NCI-H69 (cell line): Measurements from ENCODE around the gene RYK.
"Not testable (repeated sequence)": the region's sequence is repeated elsewhere in the genome, so short reads cannot be mapped to it uniquely, and the experiment has no call there.

Experiments
- DNase-seq: peaks from one replicate; lab custom pipeline; 2025; lab: John Stamatoyannopoulos, UW

The RYK gene

GRCh38 chr3:134253475-134254226, 3.0 kb upstream of the RYK start:
- DNase-seq = no peak

DNA sequence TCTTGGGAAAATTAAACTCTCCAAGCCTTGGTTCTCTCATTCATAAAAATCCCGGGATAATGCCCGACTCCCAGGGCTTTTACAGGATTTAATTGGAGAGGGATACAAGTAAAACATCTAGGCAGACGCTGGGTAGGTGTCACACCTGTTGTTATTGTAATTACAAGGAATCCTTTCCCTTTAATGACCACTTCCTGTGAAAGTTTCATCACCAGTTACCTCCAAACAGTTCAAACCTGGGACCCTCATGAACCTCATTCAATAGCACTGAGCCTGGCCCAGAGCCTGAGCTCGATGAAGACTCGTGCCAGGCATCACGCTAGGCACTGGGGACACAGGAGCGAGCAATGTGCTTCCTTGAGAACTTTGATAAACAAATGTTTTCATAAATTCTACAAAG, 2.1 kb upstream of the RYK start:
- DNase-seq = peak; percentile 14

GRCh38 chr3:134251731-134252391, 1.2 kb upstream of the RYK start:
- no peak for DNase-seq

- peak; percentile 67 for DNase-seq
Observed at GRCh38 chr3:134249935-134250716, 533 bp downstream of the RYK start.

- no peak for DNase-seq
Observed at GRCh38 chr3:134249296-134249841, 1.3 kb downstream of the RYK start.

DNA sequence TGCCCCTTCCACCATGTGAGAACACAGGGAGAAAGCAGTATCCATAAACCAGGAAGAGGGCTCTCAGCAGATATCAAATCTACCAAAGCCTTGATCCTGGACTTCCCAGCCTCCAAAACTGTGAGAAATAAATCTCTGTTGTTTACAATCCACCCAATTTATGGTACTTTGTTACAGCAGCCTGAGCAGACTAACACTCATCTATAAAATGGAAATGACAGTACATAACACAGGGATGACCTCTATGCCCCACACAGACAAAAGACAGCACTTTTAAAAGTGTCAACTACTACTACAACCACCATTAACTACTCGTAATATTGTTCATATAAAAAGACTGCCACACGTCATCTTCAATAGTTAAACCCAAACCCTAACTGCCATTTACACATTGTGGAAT, 5.7 kb downstream of the RYK start:
- no peak for DNase-seq

DNA sequence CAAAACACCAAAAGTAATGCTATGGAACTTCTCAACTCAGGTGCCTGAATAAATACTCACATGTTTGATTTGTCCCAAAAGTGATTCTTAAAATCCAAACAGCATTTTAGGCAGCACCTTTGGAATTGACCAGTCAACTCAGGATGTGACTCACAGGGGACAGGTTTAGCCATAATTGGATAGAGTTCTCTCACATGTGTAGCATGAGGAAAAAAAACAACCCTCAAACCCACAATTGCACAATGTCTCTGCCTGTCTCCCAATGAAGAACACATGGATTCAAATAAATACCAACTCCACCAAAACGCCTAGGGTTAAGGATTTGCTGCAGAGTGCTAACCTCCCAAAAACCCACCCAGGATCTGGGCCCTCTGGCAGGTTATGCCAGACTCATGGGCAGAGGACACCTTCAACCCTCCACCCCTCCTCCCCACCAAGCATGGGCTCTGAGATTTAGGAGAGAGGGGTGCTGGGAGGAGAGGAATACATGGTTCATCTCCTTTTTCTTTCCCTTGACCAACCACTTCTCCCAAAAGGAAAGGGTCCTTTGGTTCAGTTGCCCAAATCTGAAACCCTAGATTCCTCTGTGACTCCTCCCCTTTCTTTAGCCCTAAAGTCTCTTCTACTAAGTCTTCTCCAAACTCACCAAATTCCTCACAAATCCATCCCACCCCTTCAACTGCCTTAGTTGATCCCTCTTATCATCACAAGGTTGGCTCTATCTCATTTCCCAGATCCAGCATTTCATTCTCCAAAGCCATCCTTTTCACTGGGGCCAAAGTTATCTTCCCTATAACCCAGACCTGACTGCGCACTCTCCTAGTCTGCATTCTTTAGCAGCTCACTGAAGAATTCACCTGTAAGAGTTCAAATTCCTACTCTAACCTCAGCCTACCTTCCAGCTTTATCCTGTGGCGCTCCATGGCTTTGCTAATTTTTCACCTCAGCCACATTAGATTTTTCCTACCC, 7.7 kb downstream of the RYK start:
- no peak for DNase-seq

DNA sequence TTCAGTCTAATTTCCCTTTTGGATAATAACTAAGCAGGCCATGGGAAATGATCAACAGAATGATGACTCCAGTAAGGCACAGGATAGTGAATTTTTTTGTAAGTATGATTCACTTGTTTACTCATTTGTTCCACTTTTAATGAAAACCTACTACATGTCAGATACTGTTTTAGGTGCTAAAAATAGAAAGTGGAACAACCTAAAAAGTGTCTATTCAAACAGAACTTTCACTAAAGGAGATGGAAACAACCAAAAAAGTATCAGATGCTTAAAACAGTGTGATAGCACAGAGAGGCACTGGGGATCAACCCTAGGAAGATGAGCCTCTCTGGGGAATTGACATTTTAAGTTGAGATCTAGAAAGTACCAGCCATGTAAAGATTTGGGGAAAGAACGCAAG, 11.1 kb downstream of the RYK start:
- DNase-seq = no peak

DNA sequence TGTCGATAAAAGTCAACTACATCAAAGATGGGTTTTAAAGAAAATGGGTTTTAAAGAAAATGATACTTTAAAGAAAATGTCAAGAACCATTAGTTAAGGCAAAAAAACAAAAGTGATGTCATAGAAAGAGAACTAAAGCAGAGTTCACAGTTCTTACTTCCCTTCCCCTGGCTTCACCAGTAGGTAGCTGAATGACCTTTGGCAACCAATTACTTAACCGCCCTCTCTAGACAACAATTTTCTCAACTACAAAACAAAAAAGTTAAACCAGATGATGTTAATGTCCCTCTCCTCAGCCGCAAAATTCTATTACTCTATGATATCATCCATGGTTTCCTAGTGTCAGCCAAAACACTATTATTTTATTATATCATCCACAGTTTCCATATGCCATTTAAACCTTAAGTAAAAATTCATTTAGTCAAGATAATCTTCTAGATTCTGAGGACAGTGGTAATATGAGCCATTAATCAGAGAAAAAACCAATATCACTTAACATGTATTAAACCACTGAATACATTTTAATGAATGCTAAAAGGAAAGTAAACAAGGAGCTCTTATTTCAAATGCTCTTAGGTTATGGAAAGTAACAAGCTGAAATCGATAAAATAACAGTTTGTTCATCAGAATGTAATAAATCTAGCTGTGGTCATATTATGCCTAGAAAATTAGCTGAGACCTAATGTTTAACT, 13.1 kb downstream of the RYK start:
- peak; percentile 1 for DNase-seq

GRCh38 chr3:134236505-134237170, 14.0 kb downstream of the RYK start:
- no peak for DNase-seq

- no peak for DNase-seq
Observed at GRCh38 chr3:134235577-134236076, 15.0 kb downstream of the RYK start.

DNA sequence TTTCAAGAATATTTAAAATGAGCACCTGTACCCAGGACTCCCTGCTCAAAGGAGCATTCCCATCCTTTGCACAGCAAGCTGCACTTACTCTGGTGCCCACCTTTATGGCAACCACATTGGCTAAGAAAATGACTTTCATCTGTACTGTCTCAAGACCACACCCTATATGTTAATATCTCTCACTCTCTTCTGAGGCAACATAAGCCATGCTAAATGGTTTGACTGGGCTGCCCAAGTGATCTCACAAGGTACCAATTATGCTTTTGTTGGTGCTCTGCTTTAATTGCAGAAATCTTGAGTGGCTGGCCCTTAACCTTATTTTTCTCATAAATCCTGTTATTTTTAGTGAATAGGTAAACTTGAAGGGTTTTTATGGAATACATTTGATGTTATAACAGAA, 17.7 kb downstream of the RYK start:
- peak; percentile 25 for DNase-seq

DNA sequence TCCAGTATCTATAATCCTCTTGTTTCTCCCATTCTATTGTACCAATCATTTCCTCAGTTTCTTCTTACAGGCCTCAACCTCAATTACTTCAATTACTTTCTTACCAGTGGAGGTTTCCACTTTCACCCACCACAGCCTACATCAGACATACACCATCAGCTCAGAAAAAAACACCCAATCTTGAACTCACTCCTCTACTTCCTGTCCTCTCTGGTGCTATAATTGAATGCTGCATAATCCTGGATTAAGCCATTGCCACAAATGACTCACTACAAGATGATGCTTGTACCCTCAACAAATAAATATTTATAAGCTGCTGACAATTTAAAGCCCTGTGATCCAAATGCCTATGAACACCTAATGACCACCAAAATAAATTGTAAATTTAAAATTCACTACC, 18.5 kb downstream of the RYK start:
- no peak for DNase-seq

DNA sequence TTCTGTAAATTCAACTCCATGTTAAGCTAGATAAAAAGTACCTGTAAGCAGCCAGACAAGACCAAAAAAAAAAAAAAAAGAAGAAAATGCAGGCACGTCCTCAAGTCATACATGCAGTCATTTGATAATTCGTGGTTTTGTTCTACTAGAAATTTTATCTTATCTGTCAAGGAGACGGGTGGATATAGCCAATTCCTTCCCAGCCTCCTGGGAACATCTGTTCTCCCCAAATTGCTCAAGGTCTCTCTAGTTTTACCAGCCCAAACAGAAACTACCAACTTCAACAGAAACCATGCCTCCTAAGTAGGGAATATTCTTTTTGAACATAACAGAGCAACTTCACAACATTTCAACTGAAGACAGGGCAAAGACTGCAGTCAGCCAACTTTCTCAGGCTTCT, 19.5 kb downstream of the RYK start:
- DNase-seq = no peak

DNA sequence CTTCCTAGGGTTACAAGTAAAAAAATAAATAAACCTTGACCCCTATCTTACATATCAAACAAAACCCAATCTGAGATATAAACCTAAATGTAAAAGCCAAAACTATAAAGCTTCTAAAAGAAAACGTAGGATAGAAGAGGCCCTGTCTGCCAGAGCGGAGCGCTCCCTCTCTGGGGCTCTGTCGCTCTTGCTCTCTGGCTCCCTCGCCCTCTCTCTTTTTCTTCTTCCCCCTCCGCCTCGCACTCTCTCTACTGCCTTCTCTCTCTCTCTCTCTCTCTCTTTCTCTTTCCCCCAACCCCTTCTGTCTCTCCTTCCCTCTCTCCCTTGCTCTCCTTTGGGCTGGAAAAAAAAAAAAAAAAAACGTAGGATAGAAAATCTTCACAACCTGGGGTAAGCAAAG, 21.6 kb downstream of the RYK start:
- DNase-seq = no peak

DNA sequence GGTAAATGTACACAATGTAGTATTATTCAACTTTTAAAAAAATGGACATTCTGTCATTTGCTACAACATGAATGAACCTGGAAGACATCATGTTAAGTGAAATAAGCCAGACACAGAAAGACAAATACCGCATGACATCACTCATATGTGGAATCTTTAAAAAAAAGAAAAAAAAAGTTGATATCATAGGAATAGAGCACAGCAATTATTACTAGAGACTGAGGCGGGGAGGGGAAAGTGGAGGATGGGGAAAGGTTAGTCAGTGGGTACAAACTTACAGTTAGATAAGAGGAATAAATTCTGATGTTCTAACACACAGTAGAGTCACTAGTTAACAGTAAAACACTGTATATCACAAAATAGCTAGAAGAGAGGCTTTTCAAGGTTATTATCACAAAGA, 22.2 kb downstream of the RYK start:
- DNase-seq = no peak

GRCh38 chr3:134228035-134228434, 22.6 kb downstream of the RYK start:
- DNase-seq = no peak

GRCh38 chr3:134224796-134225156, 25.9 kb downstream of the RYK start:
- not testable (repeated sequence) for DNase-seq

DNA sequence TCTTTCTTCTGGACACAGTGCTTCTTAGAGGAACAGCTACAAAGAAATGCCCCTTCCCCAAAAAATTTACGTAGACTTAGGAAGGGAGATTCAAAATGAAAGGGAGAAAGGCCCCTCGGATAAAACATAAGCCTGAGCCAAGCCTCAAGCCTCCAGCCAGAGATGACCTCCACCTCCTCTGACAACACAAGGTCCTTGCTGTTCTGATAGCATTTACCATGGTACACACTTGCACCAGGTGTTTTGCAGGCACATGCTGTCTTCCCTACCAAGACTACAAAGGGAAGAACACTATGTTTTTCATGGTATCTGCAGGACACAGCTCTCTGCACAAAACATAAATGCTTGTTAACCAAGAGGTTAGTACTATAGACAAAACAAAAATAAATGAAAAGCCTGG, 27.8 kb downstream of the RYK start:
- no peak for DNase-seq

- no peak for DNase-seq
Observed at GRCh38 chr3:134216851-134217250, 33.8 kb downstream of the RYK start.
